Bladder microvascular endothelial cell (primary cell): Measurements from ENCODE around the gene WASHC2C. TPM values are rescaled to one million over a fixed set of nuclear protein-coding genes. Genes with fewer than 3 reads are reported as not detected.

Experiments used
- total RNA-seq: library from RNA; depleted of rRNA; stranded (reverse); fragments of >200 nt; gene quantifications from 2 replicates; pipeline ENCODE4 v1.2.3, GENCODE V29; 2014

WASHC2C gene, protein sequence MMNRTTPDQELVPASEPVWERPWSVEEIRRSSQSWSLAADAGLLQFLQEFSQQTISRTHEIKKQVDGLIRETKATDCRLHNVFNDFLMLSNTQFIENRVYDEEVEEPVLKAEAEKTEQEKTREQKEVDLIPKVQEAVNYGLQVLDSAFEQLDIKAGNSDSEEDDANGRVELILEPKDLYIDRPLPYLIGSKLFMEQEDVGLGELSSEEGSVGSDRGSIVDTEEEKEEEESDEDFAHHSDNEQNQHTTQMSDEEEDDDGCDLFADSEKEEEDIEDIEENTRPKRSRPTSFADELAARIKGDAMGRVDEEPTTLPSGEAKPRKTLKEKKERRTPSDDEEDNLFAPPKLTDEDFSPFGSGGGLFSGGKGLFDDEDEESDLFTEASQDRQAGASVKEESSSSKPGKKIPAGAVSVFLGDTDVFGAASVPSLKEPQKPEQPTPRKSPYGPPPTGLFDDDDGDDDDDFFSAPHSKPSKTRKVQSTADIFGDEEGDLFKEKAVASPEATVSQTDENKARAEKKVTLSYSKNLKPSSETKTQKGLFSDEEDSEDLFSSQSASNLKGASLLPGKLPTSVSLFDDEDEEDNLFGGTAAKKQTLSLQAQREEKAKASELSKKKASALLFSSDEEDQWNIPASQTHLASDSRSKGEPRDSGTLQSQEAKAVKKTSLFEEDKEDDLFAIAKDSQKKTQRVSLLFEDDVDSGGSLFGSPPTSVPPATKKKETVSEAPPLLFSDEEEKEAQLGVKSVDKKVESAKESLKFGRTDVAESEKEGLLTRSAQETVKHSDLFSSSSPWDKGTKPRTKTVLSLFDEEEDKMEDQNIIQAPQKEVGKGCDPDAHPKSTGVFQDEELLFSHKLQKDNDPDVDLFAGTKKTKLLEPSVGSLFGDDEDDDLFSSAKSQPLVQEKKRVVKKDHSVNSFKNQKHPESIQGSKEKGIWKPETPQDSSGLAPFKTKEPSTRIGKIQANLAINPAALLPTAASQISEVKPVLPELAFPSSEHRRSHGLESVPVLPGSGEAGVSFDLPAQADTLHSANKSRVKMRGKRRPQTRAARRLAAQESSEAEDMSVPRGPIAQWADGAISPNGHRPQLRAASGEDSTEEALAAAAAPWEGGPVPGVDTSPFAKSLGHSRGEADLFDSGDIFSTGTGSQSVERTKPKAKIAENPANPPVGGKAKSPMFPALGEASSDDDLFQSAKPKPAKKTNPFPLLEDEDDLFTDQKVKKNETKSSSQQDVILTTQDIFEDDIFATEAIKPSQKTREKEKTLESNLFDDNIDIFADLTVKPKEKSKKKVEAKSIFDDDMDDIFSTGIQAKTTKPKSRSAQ (N-terminal part only)
- 28.7 and 51.4 TPM in 2 replicates for total RNA-seq

DNA sequence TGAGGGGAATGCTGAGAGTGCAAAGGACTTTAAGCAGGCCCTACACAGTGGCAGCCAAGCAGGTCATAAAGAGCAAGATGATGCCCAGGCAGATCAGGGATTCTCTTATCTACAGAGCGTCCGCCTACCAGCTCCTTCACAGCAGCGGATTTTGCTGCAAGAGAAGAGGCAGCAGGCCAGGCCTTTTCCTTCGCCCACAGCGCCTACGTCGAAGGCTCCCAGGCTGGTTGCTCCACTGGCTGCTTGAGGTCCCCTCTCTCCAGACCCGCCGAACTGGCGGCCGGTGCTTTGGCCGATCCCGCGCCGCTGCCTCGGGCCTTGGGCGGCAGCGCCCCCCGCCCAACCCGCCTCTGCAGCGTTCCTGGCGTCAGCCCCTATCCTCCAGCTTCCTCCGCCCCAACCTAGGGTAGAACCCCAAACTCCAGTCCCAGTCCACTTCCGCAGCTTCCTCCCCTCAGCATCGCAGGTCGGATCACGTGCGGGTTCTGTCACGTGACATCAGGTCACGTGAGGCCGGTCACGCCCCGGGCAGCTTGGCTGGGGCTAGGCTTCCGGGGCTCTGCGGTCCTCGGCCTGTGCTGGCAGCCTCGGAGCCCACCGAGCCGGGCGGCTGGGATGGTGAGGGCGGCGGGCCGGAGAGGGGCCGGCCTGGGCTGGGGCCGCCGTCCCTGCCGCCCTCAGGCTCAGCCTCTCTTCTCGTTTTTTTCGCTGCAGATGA lies at the start of gene WASHC2C:
Gene WASHC2C, plus strand, starts transcription at position 564 of the 718 bp plus-strand sequence. Its CDS starts 52 bp downstream, at position 616.

Other genes starting within 250 kb of the WASHC2C start
- 2.3 and 4.8 TPM in 2 replicates for gene ZFAND4, start 54.5 kb upstream of the WASHC2C start, total RNA-seq
- 2.1 and 4.3 TPM in 2 replicates for gene AGAP4, start 120.2 kb downstream of the WASHC2C start, total RNA-seq
- 50.0 and 68.5 TPM in 2 replicates for gene TIMM23, start 245.2 kb downstream of the WASHC2C start, total RNA-seq